ENCODE results near the gene SPATS2. TPM values are rescaled to one million over a fixed set of nuclear protein-coding genes. Genes with fewer than 3 reads are reported as not detected.
"Not testable (repeated sequence)": the region's sequence is repeated elsewhere in the genome, so short reads cannot be mapped to it uniquely, and the experiment has no call there.

SPATS2 gene
- total RNA-seq, 4 donors from 2014 or later: 10.5 to 39.3 (median 21.0) TPM

DNA sequence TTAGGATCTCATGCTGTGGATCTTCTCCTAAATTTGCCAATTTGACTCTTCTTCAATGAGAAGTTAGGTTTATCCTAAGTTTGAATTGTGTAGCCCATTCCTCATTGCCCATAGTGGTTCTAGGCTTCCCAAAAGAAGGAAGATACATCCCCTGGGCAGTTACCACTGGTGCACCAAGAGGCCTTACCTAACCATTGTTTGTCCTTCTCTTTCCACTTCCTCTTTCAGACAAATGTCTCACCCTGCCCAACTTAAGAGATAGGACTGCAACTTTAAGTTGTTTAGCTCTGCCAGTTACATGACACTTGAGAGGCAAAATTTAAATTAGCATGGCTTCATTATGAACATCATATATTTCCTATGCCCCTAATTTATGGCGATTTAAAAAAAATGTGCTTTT lies 162.2 kb downstream of the SPATS2 start:
- 83 to 90% methylated on average over 1 of the region's 1 CpG for WGBS, 2 donors (ENCODE audit: low coverage in 1 of 2)

DNA sequence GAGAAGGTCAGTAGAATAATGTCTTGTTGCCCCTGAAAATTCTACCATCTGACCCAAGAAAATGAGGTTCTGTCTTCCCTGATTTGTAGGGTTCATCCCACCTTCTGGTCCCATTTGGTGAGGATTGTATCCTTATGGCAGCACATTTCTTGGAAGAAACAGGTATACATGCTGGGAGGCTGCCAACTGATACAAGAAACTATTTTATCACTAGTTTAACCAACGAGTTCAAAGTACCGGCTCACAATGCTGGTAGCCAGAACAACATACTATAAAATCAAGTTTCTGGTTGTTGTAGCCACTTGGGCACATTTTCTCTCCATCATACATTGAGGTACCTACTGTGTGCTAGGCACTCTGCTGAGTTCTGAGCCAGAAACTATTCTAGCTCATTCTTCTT lies 164.5 kb downstream of the SPATS2 start:
- WGBS, 2 donors (ENCODE audit: low coverage in 1 of 2): 58 to 66% methylated on average over 2 of the region's 2 CpGs
- DNase-seq: no peak
- intact Hi-C loops (cut with DNase I; ENCODE audit: low total_unique reads): no loop called here

More for the DNA sequence above, 162.2 kb downstream of the SPATS2 start:
- Histone ChIP-seq H3K4me1 (no peaks in the 10 kb centered on the region), H3K9me3 (no peaks in the 10 kb centered on the region), H3K36me3 (peaks cover 0 to 22% (median 10%) of the 10 kb centered on the region in 4 donors), H3K27me3 (no peaks in the 10 kb centered on the region), H3K27ac (no peak overlapping the region), H3K4me3 (no peak overlapping the region)
- TF ChIP-seq POLR2AphosphoS5 (IDR thresholded peaks at IDR 0.05) (no peak), EP300 (IDR thresholded peaks at IDR 0.05; ENCODE audit: low read depth) (no peak), POLR2A (IDR thresholded peaks at IDR 0.05) (no peak)
- TF ChIP-seq, protein P1, sequence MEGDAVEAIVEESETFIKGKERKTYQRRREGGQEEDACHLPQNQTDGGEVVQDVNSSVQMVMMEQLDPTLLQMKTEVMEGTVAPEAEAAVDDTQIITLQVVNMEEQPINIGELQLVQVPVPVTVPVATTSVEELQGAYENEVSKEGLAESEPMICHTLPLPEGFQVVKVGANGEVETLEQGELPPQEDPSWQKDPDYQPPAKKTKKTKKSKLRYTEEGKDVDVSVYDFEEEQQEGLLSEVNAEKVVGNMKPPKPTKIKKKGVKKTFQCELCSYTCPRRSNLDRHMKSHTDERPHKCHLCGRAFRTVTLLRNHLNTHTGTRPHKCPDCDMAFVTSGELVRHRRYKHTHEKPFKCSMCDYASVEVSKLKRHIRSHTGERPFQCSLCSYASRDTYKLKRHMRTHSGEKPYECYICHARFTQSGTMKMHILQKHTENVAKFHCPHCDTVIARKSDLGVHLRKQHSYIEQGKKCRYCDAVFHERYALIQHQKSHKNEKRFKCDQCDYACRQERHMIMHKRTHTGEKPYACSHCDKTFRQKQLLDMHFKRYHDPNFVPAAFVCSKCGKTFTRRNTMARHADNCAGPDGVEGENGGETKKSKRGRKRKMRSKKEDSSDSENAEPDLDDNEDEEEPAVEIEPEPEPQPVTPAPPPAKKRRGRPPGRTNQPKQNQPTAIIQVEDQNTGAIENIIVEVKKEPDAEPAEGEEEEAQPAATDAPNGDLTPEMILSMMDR (IDR thresholded peaks at IDR 0.05): no peak
- in situ Hi-C loops (cut with MboI; ENCODE audit: low pct_ligation_motif_present in 1 of 4, low pct_unique_long_range_greater_than_20kb in 1 of 4, low sequenced_read_pairs in 3 of 4): no loop called here
- DNase-seq: no peak
- intact Hi-C loops (cut with DNase I; ENCODE audit: low total_unique reads): no loop called here

DNA sequence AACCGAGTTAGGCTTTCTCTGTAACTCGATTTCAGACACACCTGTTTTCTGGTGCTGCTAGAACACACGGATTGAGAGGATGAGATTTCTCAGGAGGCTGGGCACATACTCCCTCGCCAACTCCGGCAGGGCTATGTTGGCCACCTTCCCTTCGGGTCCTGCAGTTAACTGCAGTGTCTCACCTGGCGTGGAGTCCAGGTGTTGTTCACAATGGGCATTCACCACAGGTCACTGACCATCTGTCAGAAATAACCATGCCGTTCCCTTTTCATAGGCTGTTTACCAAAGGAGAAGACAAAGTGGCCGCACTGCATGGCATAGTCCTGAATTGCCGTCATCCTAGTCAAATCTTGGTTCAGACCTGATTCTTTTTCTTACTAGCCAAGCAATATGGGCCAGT lies 166.1 kb downstream of the SPATS2 start:
- H3K27ac ChIP-seq: no peak overlapping the region
- no peak for DNase-seq
- TF ChIP-seq POLR2AphosphoS5 (IDR thresholded peaks at IDR 0.05) (no peak), POLR2A (IDR thresholded peaks at IDR 0.05) (no peak), EP300 (IDR thresholded peaks at IDR 0.05; ENCODE audit: low read depth) (no peak)
- TF ChIP-seq, protein P1 (IDR thresholded peaks at IDR 0.05): no peak
- intact Hi-C loops (cut with DNase I; ENCODE audit: low total_unique reads) (no loop called here), in situ Hi-C loops (cut with MboI; ENCODE audit: low pct_ligation_motif_present in 1 of 4, low pct_unique_long_range_greater_than_20kb in 1 of 4, low sequenced_read_pairs in 3 of 4) (no loop called here)
- H3K36me3 ChIP-seq: no peaks in the 10 kb centered on the region
- no peak overlapping the region for H3K4me3 ChIP-seq
- WGBS, 2 donors (ENCODE audit: low coverage in 1 of 2): 71 to 73% methylated on average over 10 of the region's 10 CpGs
- H3K4me1 ChIP-seq: peaks cover 6 to 11% (median 10%) of the 10 kb centered on the region in 4 donors
- H3K27me3 ChIP-seq: peaks cover 38% of the 10 kb centered on the region
- H3K9me3 ChIP-seq: no peaks in the 10 kb centered on the region

More for the DNA sequence above, 164.5 kb downstream of the SPATS2 start:
- H3K4me1 ChIP-seq: no peaks in the 10 kb centered on the region
- no peak overlapping the region for H3K27ac ChIP-seq
- H3K4me3 ChIP-seq: no peak overlapping the region
- no peaks in the 10 kb centered on the region for H3K9me3 ChIP-seq
- TF ChIP-seq POLR2AphosphoS5 (IDR thresholded peaks at IDR 0.05) (no peak), POLR2A (IDR thresholded peaks at IDR 0.05) (no peak), EP300 (IDR thresholded peaks at IDR 0.05; ENCODE audit: low read depth) (no peak)
- TF ChIP-seq, protein P1 (IDR thresholded peaks at IDR 0.05): no peak
- peaks cover 0 to under 1% (median 0%) of the 10 kb centered on the region in 4 donors for H3K36me3 ChIP-seq
- H3K27me3 ChIP-seq: peaks cover 22% of the 10 kb centered on the region
- in situ Hi-C loops (cut with MboI; ENCODE audit: low pct_ligation_motif_present in 1 of 4, low pct_unique_long_range_greater_than_20kb in 1 of 4, low sequenced_read_pairs in 3 of 4): no loop called here

DNA sequence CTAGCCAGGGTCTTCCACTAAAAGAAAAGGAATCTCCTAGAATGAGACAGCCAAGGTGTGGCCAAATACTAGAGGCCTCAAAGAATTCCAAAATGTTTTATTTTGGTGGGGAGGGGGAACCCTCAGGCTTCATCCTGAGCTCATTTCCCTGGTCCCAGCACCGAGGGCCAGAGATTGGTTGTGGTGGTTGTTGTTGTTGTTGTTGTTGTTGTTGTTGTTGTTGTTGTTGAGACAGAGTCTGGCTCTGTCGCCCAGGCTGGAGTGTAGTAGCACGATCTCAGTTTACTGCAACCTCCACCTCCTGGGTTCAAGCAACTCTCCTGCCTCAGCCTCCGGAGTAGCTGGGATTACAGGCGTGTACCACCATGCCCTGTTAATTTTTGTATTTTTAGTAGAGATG lies 166.9 kb downstream of the SPATS2 start:
- DNase-seq; H3K4me3 ChIP-seq; H3K36me3 ChIP-seq; intact Hi-C loops (cut with DNase I; ENCODE audit: low total_unique reads); in situ Hi-C loops (cut with MboI; ENCODE audit: low pct_ligation_motif_present in 1 of 4, low pct_unique_long_range_greater_than_20kb in 1 of 4, low sequenced_read_pairs in 3 of 4); H3K27ac ChIP-seq; H3K9me3 ChIP-seq: not testable (repeated sequence)
- Histone ChIP-seq H3K27me3 (peaks cover 46% of the 10 kb centered on the region), H3K4me1 (peaks cover 9 to 18% (median 14%) of the 10 kb centered on the region in 4 donors)
- WGBS, 2 donors (ENCODE audit: low coverage in 1 of 2): 88 to 100% methylated on average over 1 to 5 of the region's 5 CpGs

GRCh38 chr12:49534731-49535278 lies 167.5 kb downstream of the SPATS2 start:
- no peaks in the 10 kb centered on the region for H3K36me3 ChIP-seq
- intact Hi-C loops (cut with DNase I; ENCODE audit: low total_unique reads): no loop called here
- TF ChIP-seq POLR2A (IDR thresholded peaks at IDR 0.05) (no peak), POLR2AphosphoS5 (IDR thresholded peaks at IDR 0.05) (no peak), EP300 (IDR thresholded peaks at IDR 0.05; ENCODE audit: low read depth) (no peak)
- TF ChIP-seq, protein P1 (IDR thresholded peaks at IDR 0.05): no peak
- in situ Hi-C loops (cut with MboI; ENCODE audit: low pct_ligation_motif_present in 1 of 4, low pct_unique_long_range_greater_than_20kb in 1 of 4, low sequenced_read_pairs in 3 of 4): no loop called here
- peaks cover 9 to 24% (median 19%) of the 10 kb centered on the region in 4 donors for H3K4me1 ChIP-seq
- H3K4me3 ChIP-seq: no peak overlapping the region
- DNase-seq: no peak
- H3K27me3 ChIP-seq: peaks cover 53% of the 10 kb centered on the region
- H3K9me3 ChIP-seq: no peaks in the 10 kb centered on the region
- H3K27ac ChIP-seq: no peak overlapping the region
- 80 to 87% methylated on average over 10 to 13 of the region's 13 CpGs for WGBS, 2 donors (ENCODE audit: low coverage in 1 of 2)

All from transverse colon (tissue), 4 donors.